Endothelial cell of umbilical vein (primary cell): ENCODE data around the gene DLAT. TPM values are rescaled to one million over a fixed set of nuclear protein-coding genes. Genes with fewer than 3 reads are reported as not detected.

Experiments used
- BruUV-seq: library from RNA; stranded (reverse); fragments of 400-500 nt; replicated peaks from 2 replicates; lab custom pipeline; 2021; lab: Mats Ljungman, UMichigan
- CTCF ChIA-PET: fragments of 300-600, 350-600 bp; sonication (Branson Sonifier 250); formaldehyde crosslinking; loops from one replicate; lab custom pipeline; 2021; ENCODE audit warnings: antibody characterized with exemption, inconsistent platforms; lab: Charles Lee
- POLR2A ChIA-PET: fragments of 300-600, 350-600 bp; sonication (Branson Sonifier 250); formaldehyde crosslinking; loops from one replicate; lab custom pipeline; 2021; ENCODE audit warnings: antibody characterized with exemption, inconsistent platforms; lab: Charles Lee
- DNase-seq: peaks from one replicate; pipeline ENCODE4 v3.0.0-alpha.2; 2011; ENCODE audit warnings: low read depth, low spot score
- FAIRE-seq: peaks from 2 replicates; lab custom pipeline; 2011; peaks lifted over from hg19 to GRCh38; lab: Jason Lieb, UNC
- H2AFZ ChIP-seq: 2 replicates; pipeline ENCODE4 v1.6.0; 2012; ENCODE audit warnings: low read depth, low read length, control low read depth, inconsistent platforms
- H3K27ac ChIP-seq: 2 replicates; pipeline ENCODE4 v1.5.1; 2011; ENCODE audit warnings: low read depth, mild to moderate bottlenecking, control low read depth, low read length, moderate library complexity; ENCODE audit not compliant: insufficient read depth
- H3K27me3 ChIP-seq, 2 experiments: 2 replicates each; pipeline versions ENCODE4 v1.6.0 to v1.6.1; 2011; ENCODE audit warnings: low read length in 2 of 2, mixed read lengths in 1 of 2; ENCODE audit not compliant: control insufficient read depth in 2 of 2, insufficient read depth in 2 of 2
- H3K36me3 ChIP-seq, 2 experiments: 2 replicates in 1 of 2; 3 replicates in 1 of 2; pipeline ENCODE4 v1.5.1; 2011; ENCODE audit warnings: low read length in 2 of 2, mild to moderate bottlenecking in 1 of 2, moderate library complexity in 1 of 2; ENCODE audit not compliant: control insufficient read depth in 2 of 2, insufficient read depth in 2 of 2; ENCODE audit errors: extremely low read depth in 1 of 2
- H3K4me1 ChIP-seq: 3 replicates; pipeline ENCODE4 v1.5.1; 2011; ENCODE audit warnings: mild to moderate bottlenecking, low read length; ENCODE audit not compliant: control insufficient read depth, insufficient read depth; ENCODE audit errors: extremely low read depth
- H3K4me2 ChIP-seq: 2 replicates; pipeline ENCODE4 v1.6.1; 2011; ENCODE audit warnings: low read length, control low read depth, mixed read lengths; ENCODE audit not compliant: insufficient read depth
- H3K4me3 ChIP-seq, 3 experiments: fragments of 200-600 bp in 1 of 3; sonication (generic), shearing (Covaris generic) in 1 of 3; replicated peaks in 1 of 3; 2 replicates each; pipeline ENCODE4 v1.5.1; 2011 to 2016; ENCODE audit warnings: control low read depth in 3 of 3, low read length in 3 of 3, mild to moderate bottlenecking in 2 of 3, inconsistent platforms in 1 of 3, low read depth in 1 of 3, moderate library complexity in 1 of 3; ENCODE audit not compliant: insufficient read depth in 1 of 3
- H3K79me2 ChIP-seq: 2 replicates; pipeline ENCODE4 v1.6.0; 2012; ENCODE audit warnings: low read length, inconsistent platforms; ENCODE audit not compliant: control insufficient read depth, insufficient read depth
- H3K9ac ChIP-seq: replicated peaks from 2 replicates; pipeline ENCODE3; 2011; ENCODE audit warnings: low read length, control low read depth; ENCODE audit not compliant: insufficient read depth; ENCODE audit errors: extremely low read depth
- H3K9me1 ChIP-seq: replicated peaks from 3 replicates; pipeline ENCODE4 v1.6.0; 2011; ENCODE audit warnings: mild to moderate bottlenecking, low read length; ENCODE audit not compliant: control insufficient read depth, insufficient read depth; ENCODE audit errors: extremely low read depth
- H3K9me3 ChIP-seq: replicated peaks from 2 replicates; pipeline ENCODE4 v1.5.1; 2012; ENCODE audit warnings: low read length, inconsistent platforms; ENCODE audit not compliant: control insufficient read depth, insufficient read depth
- H4K20me1 ChIP-seq: replicated peaks from 2 replicates; pipeline ENCODE3; 2011; ENCODE audit warnings: mild to moderate bottlenecking, low read length; ENCODE audit not compliant: control insufficient read depth, insufficient read depth; ENCODE audit errors: extremely low read depth
- CTCF ChIP-seq, 2 donors: IDR thresholded peaks; 1 replicate in 1 of 2; 2 replicates in 1 of 2; pipeline ENCODE4 v1.5.1; 2011; ENCODE audit warnings: low read length in 2 of 2, mild to moderate bottlenecking in 2 of 2, moderate library complexity in 2 of 2, control low read depth in 1 of 2, inconsistent platforms in 1 of 2, low read depth in 1 of 2; ENCODE audit not compliant: insufficient read depth in 1 of 2; ENCODE audit errors: extremely low read depth in 1 of 2
- EZH2 ChIP-seq: IDR thresholded peaks from 2 replicates; pipeline ENCODE4 v1.6.1; 2012; ENCODE audit warnings: borderline replicate concordance, low read depth, mild to moderate bottlenecking, moderate library complexity, low read length, inconsistent platforms; ENCODE audit not compliant: severe bottlenecking
- FOS ChIP-seq: IDR thresholded peaks from 2 replicates; pipeline ENCODE4 v1.6.1; 2011; ENCODE audit warnings: mild to moderate bottlenecking, low read length, moderate library complexity, borderline replicate concordance; ENCODE audit not compliant: insufficient read depth
- GATA2 ChIP-seq: IDR thresholded peaks from 2 replicates; pipeline ENCODE4 v1.7.0; 2011; ENCODE audit warnings: low read depth, mild to moderate bottlenecking, moderate library complexity, mixed read lengths, low read length; ENCODE audit not compliant: insufficient read length, insufficient read depth
- JUN ChIP-seq: IDR thresholded peaks from 2 replicates; pipeline ENCODE4 v1.6.1; 2011; ENCODE audit warnings: borderline replicate concordance, low read depth; ENCODE audit not compliant: insufficient read length, insufficient read depth
- MAX ChIP-seq: IDR thresholded peaks from 2 replicates; pipeline ENCODE4 v1.6.1; 2011; ENCODE audit not compliant: insufficient read depth, insufficient read length
- MYC ChIP-seq: IDR thresholded peaks from one replicate; pipeline ENCODE4 v1.6.1; 2011; ENCODE audit warnings: mild to moderate bottlenecking, low read depth, low read length
- POLR2A ChIP-seq: IDR thresholded peaks from 2 replicates; pipeline ENCODE4 v1.6.1; 2012; ENCODE audit warnings: low read depth, mild to moderate bottlenecking, control low read depth, low read length
- POLR2AphosphoS5 ChIP-seq: IDR thresholded peaks from 2 replicates; pipeline ENCODE4 v1.6.1; 2012; ENCODE audit warnings: low read depth, mild to moderate bottlenecking, control low read depth, low read length, moderate library complexity; ENCODE audit not compliant: insufficient read depth
- dilution Hi-C: fragments of 300-500 bp; cut with MboI; formaldehyde crosslinking; loops from one replicate; pipeline ENCODE4 v1.15.0; 2019; ENCODE audit warnings: low sequenced_read_pairs; ENCODE audit not compliant: extremely low pct_ligation_motif_present
- intact Hi-C: fragments of 100-400 bp; cut with micrococcal nuclease; formaldehyde crosslinking; loops from one replicate; pipeline ENCODE4 v1.10.0; 2022
- polyA plus RNA-seq, 4 experiments: library from polyadenylated mRNA; depleted of rRNA in 3 of 4; stranded (reverse) in 3 of 4; unstranded in 1 of 4; fragments of >200 nt; gene quantifications; 2 replicates each; pipeline versions ENCODE4 v1.2.1 to v1.2.3, GENCODE V29; 2011 to 2012; ENCODE audit warnings: missing spikeins in 1 of 4
- total RNA-seq: library from RNA; stranded (reverse); gene quantifications from 2 replicates; pipeline ENCODE4 v1.2.3, GENCODE V29; 2021

DLAT gene
- total and polyA plus RNA-seq, 2 donors (not counting 3 experiments of a cell fraction or from before 2014, with no cell fraction given), result 13.3 to 41.3 TPM

GRCh38 chr11:111976767-111977145 lies 48.5 kb upstream of the DLAT start:
- BruUV-seq, result no TSS peak
- H3K4me2 ChIP-seq, result peak overlapping the region; percentile 18
- DNase-seq (no peak), FAIRE-seq (no peak)
- no peaks in the 10 kb centered on the region for H4K20me1 ChIP-seq
- H3K9me1 ChIP-seq, result no peaks in the 10 kb centered on the region
- no peaks in the 10 kb centered on the region for H3K27me3 ChIP-seq
- H3K79me2 ChIP-seq, result peaks cover 4% of the 10 kb centered on the region
- H3K9me3 ChIP-seq, result no peaks in the 10 kb centered on the region
- H3K36me3 ChIP-seq, result no peaks in the 10 kb centered on the region
- CTCF ChIA-PET, result interaction anchor here (0.6 to 13.5 kb wide), 8 partner anchors 11 to 241 kb away, joined by 3 to 407 read pairs (median 4); no protein-coding TSS in a partner anchor
- dilution Hi-C loops (no loop called here), intact Hi-C loops (loop anchor here (1.0 to 5.0 kb wide), 4 partner anchors 14 to 374 kb away; partner anchors contain the start of genes DIXDC1, SDHD, SIK2 and TIMM8B)
- peak overlapping the region in 1 of 3 experiments; percentile 61 for H3K4me3 ChIP-seq
- TF ChIP-seq FOS (no peak), POLR2AphosphoS5 (no peak), GATA2 (no peak), JUN (no peak), EZH2 (no peak), CTCF (IDR thresholded peaks at IDR 0.05; ENCODE audit: extremely low read depth in 1 of 2, insufficient read depth in 1 of 2, low read depth in 1 of 2, low read length in 2 of 2) (no peak), MYC (no peak), MAX (no peak), POLR2A (no peak)
- H3K27ac ChIP-seq, result peak overlapping the region; percentile 29
- peak overlapping the region; percentile 0 for H3K9ac ChIP-seq
- H3K4me1 ChIP-seq, result peaks cover 45% of the 10 kb centered on the region
- POLR2A ChIA-PET, result interaction anchor here (0.8 to 1.1 kb wide), 2 partner anchors 42 to 104 kb away, joined by 3 to 6 read pairs; no protein-coding TSS in a partner anchor
- peak overlapping the region; percentile 49 for H2AFZ ChIP-seq
